Activated CD4-positive, alpha-beta T cell treated with anti-CD3 and anti-CD28 coated beads, Interleukin-2, amount 50 U/mL, for 1 hour (primary cell): ENCODE measurements around the gene CYP2W1.
"Not testable (repeated sequence)": the region's sequence is repeated elsewhere in the genome, so short reads cannot be mapped to it uniquely, and the experiment has no call there.

Source experiments
- DNase-seq: peaks from one replicate; pipeline ENCODE4 v3.0.0-alpha.2; 2020

The CYP2W1 gene

GRCh38 chr7:983004-983615, at the start of gene CYP2W1:
CYP2W1 (plus strand) TSS chr7:983181; CDS start chr7:983212, 31 bp downstream.
- DNase-seq, result no peak

GRCh38 chr7:934469-935163, 48.4 kb upstream of the CYP2W1 start:
- DNase-seq, result no peak

GRCh38 chr7:935164-935873, 47.7 kb upstream of the CYP2W1 start:
- DNase-seq, result no peak

GRCh38 chr7:935874-936385, 47.1 kb upstream of the CYP2W1 start:
- no peak for DNase-seq

- no peak for DNase-seq
Observed at GRCh38 chr7:936386-937054, 46.5 kb upstream of the CYP2W1 start.

- DNase-seq, result no peak
Observed at GRCh38 chr7:937856-938484, 45.0 kb upstream of the CYP2W1 start.

- no peak for DNase-seq
Observed at GRCh38 chr7:938546-939185, 44.3 kb upstream of the CYP2W1 start.

- no peak for DNase-seq
Observed at GRCh38 chr7:939843-940242, 43.1 kb upstream of the CYP2W1 start.

- no peak for DNase-seq
Observed at GRCh38 chr7:940599-941408, 42.2 kb upstream of the CYP2W1 start.

GRCh38 chr7:943793-944192, 39.2 kb upstream of the CYP2W1 start:
- not testable (repeated sequence) for DNase-seq

- DNase-seq, result no peak
Observed at GRCh38 chr7:944744-945143, 38.2 kb upstream of the CYP2W1 start.

- DNase-seq, result no peak
Observed at GRCh38 chr7:945147-945555, 37.8 kb upstream of the CYP2W1 start.

GRCh38 chr7:945556-946255, 37.3 kb upstream of the CYP2W1 start:
- DNase-seq, result no peak

- DNase-seq, result no peak
Observed at GRCh38 chr7:946256-946996, 36.6 kb upstream of the CYP2W1 start.

- no peak for DNase-seq
Observed at GRCh38 chr7:947391-948210, 35.4 kb upstream of the CYP2W1 start.

- no peak for DNase-seq
Observed at GRCh38 chr7:949021-949934, 33.7 kb upstream of the CYP2W1 start.

- DNase-seq, result no peak
Observed at GRCh38 chr7:951881-952547, 31.0 kb upstream of the CYP2W1 start.
